Stomach (tissue), 9 donors: Measurements from ENCODE around the gene TFAP2A. TPM values are rescaled to one million over a fixed set of nuclear protein-coding genes. Genes with fewer than 3 reads are reported as not detected.

Experiments
- DNase-seq, 2 donors: peaks; one replicate each; pipeline versions ENCODE4 v3.0.0 to v3.0.0-alpha.2; 2013 to 2019
- H3K27ac ChIP-seq, 5 donors: fragments of 200-600 bp in 4 of 5; sonication (generic) in 4 of 5; one replicate each; pipeline ENCODE4 v1.5.1; 2013 to 2019; ENCODE audit warnings: mild to moderate bottlenecking in 1 of 5, moderate library complexity in 1 of 5
- H3K27me3 ChIP-seq, 3 donors: fragments of 200-600 bp; sonication (generic); one replicate each; pipeline ENCODE4 v1.5.1; 2017 to 2019; ENCODE audit warnings: mixed run types in 1 of 3
- H3K36me3 ChIP-seq, 4 donors: fragments of 200-600 bp; sonication (generic); 1 replicate in 3 of 4; 2 replicates in 1 of 4; pipeline ENCODE4 v1.5.1; 2016 to 2019
- H3K4me1 ChIP-seq, 4 donors: fragments of 200-600 bp; sonication (generic); one replicate each; pipeline ENCODE4 v1.5.1; 2016 to 2019
- H3K4me3 ChIP-seq, 4 donors: fragments of 200-600 bp; sonication (generic) in 3 of 4; one replicate each; pipeline ENCODE4 v1.5.1; 2016 to 2019; ENCODE audit warnings: mild to moderate bottlenecking in 1 of 4
- H3K9me3 ChIP-seq, 4 donors: fragments of 200-600 bp; sonication (generic); one replicate each; pipeline ENCODE4 v1.5.1; 2016 to 2019
- CTCF ChIP-seq, 7 experiments: fragments of 450-650 bp in 4 of 7; fragments of 200-600 bp in 3 of 7; sonication (generic) in 3 of 7; IDR thresholded peaks; one replicate each; pipeline ENCODE4 v1.5.1; 2016 to 2019; ENCODE audit warnings: antibody characterized with exemption in 7 of 7, control low read depth in 2 of 7, mild to moderate bottlenecking in 1 of 7
- EP300 ChIP-seq: sonication (generic); formaldehyde crosslinking; IDR thresholded peaks from one replicate; pipeline ENCODE4 v1.6.1; 2017; ENCODE audit warnings: antibody characterized with exemption
- POLR2A ChIP-seq, 4 donors: fragments of 450-650 bp; IDR thresholded peaks; one replicate each; pipeline ENCODE4 v1.6.1; 2016; ENCODE audit warnings: antibody characterized with exemption in 4 of 4, control low read depth in 2 of 4, mild to moderate bottlenecking in 1 of 4, moderate library complexity in 1 of 4
- POLR2AphosphoS5 ChIP-seq, 3 donors: sonication (generic); formaldehyde crosslinking; IDR thresholded peaks; one replicate each; pipeline ENCODE4 v1.6.1; 2016; ENCODE audit warnings: antibody characterized with exemption in 3 of 3
- WGBS, 5 donors: extraction: QIAGEN DNeasy Blood & Tissue Kit in 3 of 5; methylation state at CpG; one replicate each; pipeline versions ENCODE4 v1.1.5 to v1.1.7; 2013 to 2018; 5-methylcytosine and 5-hydroxymethylcytosine counted together
- intact Hi-C: fragments of 100-400 bp; cut with DNase I; formaldehyde crosslinking; loops from one replicate; pipeline ENCODE4 v1.15.1; 2023; ENCODE audit warnings: low total_unique reads
- polyA plus RNA-seq, 3 donors: library from polyadenylated mRNA; stranded (reverse); fragments of 200-250 nt; gene quantifications; one replicate each; pipeline ENCODE4 v1.2.3, GENCODE V29; 2013
- total RNA-seq, 5 donors: library from RNA; depleted of rRNA; stranded (reverse); fragments of >200 nt; gene quantifications; one replicate each; pipeline versions ENCODE4 v1.1.0 to v1.2.3, GENCODE V29; 2014 to 2016
- donor health status: healthy with polysubstance abuse.
- donor health status: Bipolar disorder and iron deficiency.
- donor health status: healthy.

Gene TFAP2A
- total and polyA plus RNA-seq, 8 donors: 0.18 to 10.1 (median 0.50) TPM; not detected in 5

GRCh38 chr6:10421921-10422736 is 7.3 kb upstream of the TFAP2A start:
- TF ChIP-seq POLR2AphosphoS5 (IDR thresholded peaks at IDR 0.05) (no peak), POLR2A (IDR thresholded peaks at IDR 0.05) (no peak), EP300 (no peak), CTCF (IDR thresholded peaks at IDR 0.05) (no peak)
- H3K27ac ChIP-seq: no peak overlapping the region
- peaks cover 0 to 13% (median 0%) of the 10 kb centered on the region in 4 donors for H3K9me3 ChIP-seq
- peaks cover 11 to 63% (median 42%) of the 10 kb centered on the region in 4 donors for H3K4me1 ChIP-seq
- no peak overlapping the region for H3K4me3 ChIP-seq
- intact Hi-C loops: loop anchor here (10.0 kb wide), 1 partner anchor 387 kb away; no protein-coding TSS in a partner anchor
- no peak for DNase-seq
- H3K27me3 ChIP-seq: peaks cover 40 to 100% (median 98%) of the 10 kb centered on the region in 3 donors
- WGBS, 5 donors: 12 to 18% (median 12%) methylated on average over 33 to 39 of the region's 39 CpGs
- no peaks in the 10 kb centered on the region for H3K36me3 ChIP-seq

- no peak overlapping the region for H3K27ac ChIP-seq
- intact Hi-C loops: loop anchor here (10.0 kb wide), 1 partner anchor 387 kb away; no protein-coding TSS in a partner anchor
- no peaks in the 10 kb centered on the region for H3K36me3 ChIP-seq
- no peak for DNase-seq
- 7 to 14% (median 8%) methylated on average over 41 to 47 of the region's 47 CpGs for WGBS, 5 donors
- TF ChIP-seq POLR2AphosphoS5 (IDR thresholded peaks at IDR 0.05) (no peak), EP300 (no peak), CTCF (IDR thresholded peaks at IDR 0.05) (no peak), POLR2A (IDR thresholded peaks at IDR 0.05) (no peak)
- H3K4me3 ChIP-seq: no peak overlapping the region
- H3K9me3 ChIP-seq: peaks cover 0 to 19% (median 0%) of the 10 kb centered on the region in 4 donors
- peaks cover 48 to 100% (median 100%) of the 10 kb centered on the region in 3 donors for H3K27me3 ChIP-seq
- peaks cover 11 to 63% (median 40%) of the 10 kb centered on the region in 4 donors for H3K4me1 ChIP-seq
Measured at GRCh38 chr6:10421158-10421920, 6.5 kb upstream of the TFAP2A start.

GRCh38 chr6:10420546-10421157 is 5.8 kb upstream of the TFAP2A start:
- Histone ChIP-seq H3K9me3 (peaks cover 0 to 21% (median 0%) of the 10 kb centered on the region in 4 donors), H3K27ac (no peak overlapping the region), H3K27me3 (peaks cover 52 to 100% (median 100%) of the 10 kb centered on the region in 3 donors), H3K4me3 (no peak overlapping the region), H3K36me3 (no peaks in the 10 kb centered on the region), H3K4me1 (peaks cover 5 to 57% (median 37%) of the 10 kb centered on the region in 4 donors)
- DNase-seq: no peak
- WGBS, 5 donors: 7 to 16% (median 9%) methylated on average over 12 to 21 of the region's 21 CpGs
- intact Hi-C loops: loop anchor here (10.0 kb wide), 1 partner anchor 386 kb away; no protein-coding TSS in a partner anchor
- TF ChIP-seq POLR2A (IDR thresholded peaks at IDR 0.05): no peak
- TF ChIP-seq EP300: no peak
- no peak for TF ChIP-seq CTCF (IDR thresholded peaks at IDR 0.05)
- no peak for TF ChIP-seq POLR2AphosphoS5 (IDR thresholded peaks at IDR 0.05)
